SK-N-SH treated with all-trans-retinoic acid at 6 μM for 48 hours (cell line): ENCODE results near the gene CLEC17A.

Experiments
- ARNTL ChIP-seq: fragments of 450-650 bp; formaldehyde crosslinking; IDR thresholded peaks from 2 replicates; pipeline ENCODE4 v1.5.0; 2020; ENCODE audit warnings: low read depth, mild to moderate bottlenecking, moderate library complexity, borderline replicate concordance
- CSDC2 ChIP-seq: fragments of 250-450 bp; sonication (Bioruptor Pico); IDR thresholded peaks from 2 replicates; pipeline ENCODE4 v1.5.0; 2020; ENCODE audit warnings: mild to moderate bottlenecking, moderate library complexity
- CSRNP3 ChIP-seq: fragments of 250-450 bp; sonication (Bioruptor Pico); IDR thresholded peaks from 2 replicates; pipeline ENCODE4 v1.5.1; 2021; ENCODE audit warnings: mild to moderate bottlenecking, moderate library complexity
- GLIS3 ChIP-seq: fragments of 250-450 bp; sonication (Bioruptor Pico); IDR thresholded peaks from 2 replicates; pipeline ENCODE4 v1.5.0; 2020; ENCODE audit warnings: mild to moderate bottlenecking, moderate library complexity
- ISL1 ChIP-seq: fragments of 250-450 bp; sonication (Bioruptor Pico); IDR thresholded peaks from 2 replicates; pipeline ENCODE4 v2.1.2; 2022; ENCODE audit warnings: mild to moderate bottlenecking, moderate library complexity
- PATZ1 ChIP-seq: fragments of 250-450 bp; sonication (Bioruptor Pico); IDR thresholded peaks from 2 replicates; pipeline ENCODE4 v1.8.0; 2020; ENCODE audit warnings: mild to moderate bottlenecking, moderate library complexity, borderline replicate concordance
- SNAI2 ChIP-seq: fragments of 250-450 bp; sonication (Bioruptor Pico); IDR thresholded peaks from 2 replicates; pipeline ENCODE4 v1.5.0; 2020; ENCODE audit warnings: mild to moderate bottlenecking, moderate library complexity
- TSHZ2 ChIP-seq: fragments of 250-450 bp; sonication (Bioruptor Pico); IDR thresholded peaks from 2 replicates; pipeline ENCODE4 v1.5.0; 2020; ENCODE audit warnings: mild to moderate bottlenecking, moderate library complexity
- ZFP3 ChIP-seq: fragments of 250-450 bp; sonication (Bioruptor Pico); IDR thresholded peaks from 2 replicates; pipeline ENCODE4 v1.5.0; 2020; ENCODE audit warnings: mild to moderate bottlenecking, moderate library complexity
- ZFP30 ChIP-seq: fragments of 450-650 bp; formaldehyde crosslinking; IDR thresholded peaks from 2 replicates; pipeline ENCODE4 v1.5.0; 2022; ENCODE audit warnings: mild to moderate bottlenecking, moderate library complexity
- ZNF70 ChIP-seq: fragments of 450-650 bp; formaldehyde crosslinking; IDR thresholded peaks from 2 replicates; pipeline ENCODE4 v1.5.0; 2020; ENCODE audit warnings: mild to moderate bottlenecking, moderate library complexity
- ZNF8 ChIP-seq: fragments of 450-650 bp; formaldehyde crosslinking; IDR thresholded peaks from 2 replicates; pipeline ENCODE4 v1.5.0; 2020; ENCODE audit warnings: mild to moderate bottlenecking, moderate library complexity

- no peak for TF ChIP-seq PATZ1 (CRISPR knock-in tag)
- no peak for TF ChIP-seq CSDC2 (CRISPR knock-in tag)
- TF ChIP-seq ZFP30 (CRISPR knock-in tag), result no peak
- TF ChIP-seq SNAI2 (CRISPR knock-in tag), result no peak
- no peak for TF ChIP-seq ISL1
- TF ChIP-seq ZNF70 (CRISPR knock-in tag), result no peak
- no peak for TF ChIP-seq TSHZ2 (CRISPR knock-in tag)
- TF ChIP-seq ZFP3 (CRISPR knock-in tag), result no peak
- no peak for TF ChIP-seq ZNF8 (CRISPR knock-in tag)
- TF ChIP-seq CSRNP3, result no peak
- no peak for TF ChIP-seq ARNTL (CRISPR knock-in tag)
- TF ChIP-seq GLIS3, result no peak
These were observed 22.7 kb upstream of the CLEC17A start for GRCh38 chr19:14559916-14560775.
